MCF 10A (cell line): Measurements from ENCODE around the gene HARBI1. TPM values are rescaled to one million over a fixed set of nuclear protein-coding genes. Genes with fewer than 3 reads are reported as not detected.

Experiments used
- BruUV-seq: library from RNA; stranded (reverse); fragments of 400-500 nt; replicated peaks from 2 replicates; lab custom pipeline; 2021; lab: Mats Ljungman, UMichigan
- CTCF ChIA-PET: fragments of 300-600 bp; sonication (Branson Sonifier 250); formaldehyde crosslinking; extraction: SDS; loops from one replicate; lab custom pipeline; 2021; ENCODE audit warnings: antibody characterized with exemption, inconsistent platforms; lab: Yijun Ruan, JAX
- POLR2A ChIA-PET: fragments of 300-600, 350-650 bp; sonication (Branson Sonifier 250); formaldehyde crosslinking; extraction: SDS; loops from one replicate; lab custom pipeline; 2020; ENCODE audit warnings: antibody characterized with exemption, inconsistent platforms; lab: Yijun Ruan, JAX
- DNase-seq: peaks from one replicate; pipeline ENCODE4 v3.0.0-alpha.2; 2018; ENCODE audit not compliant: unreplicated experiment
- H3K27ac Mint-ChIP-seq: one replicate; pipeline ENCODE4 v1.8.0; 2022; ENCODE audit warnings: mild to moderate bottlenecking, low read depth, mixed read lengths; ENCODE audit not compliant: unreplicated experiment
- H3K27me3 Mint-ChIP-seq: one replicate; pipeline ENCODE4 v1.8.0; 2022; ENCODE audit warnings: mixed read lengths; ENCODE audit not compliant: insufficient read depth, unreplicated experiment
- H3K36me3 Mint-ChIP-seq: one replicate; pipeline ENCODE4 v1.8.0; 2022; ENCODE audit warnings: mild to moderate bottlenecking, moderate library complexity, mixed read lengths; ENCODE audit not compliant: insufficient read depth, unreplicated experiment
- H3K4me1 Mint-ChIP-seq: one replicate; pipeline ENCODE4 v1.8.0; 2022; ENCODE audit warnings: mixed read lengths; ENCODE audit not compliant: insufficient read depth, unreplicated experiment
- H3K4me3 Mint-ChIP-seq: one replicate; pipeline ENCODE4 v1.8.0; 2022; ENCODE audit warnings: mild to moderate bottlenecking, moderate library complexity, mixed read lengths; ENCODE audit not compliant: unreplicated experiment
- H3K9me3 Mint-ChIP-seq: one replicate; pipeline ENCODE4 v1.8.0; 2022; ENCODE audit warnings: mixed read lengths; ENCODE audit not compliant: unreplicated experiment
- CTCF ChIP-seq: fragments of 200-600 bp; IDR thresholded peaks from one replicate; pipeline ENCODE4 v1.8.0; 2022; ENCODE audit warnings: antibody characterized with exemption, mild to moderate bottlenecking; ENCODE audit not compliant: unreplicated experiment
- intact Hi-C: fragments of 100-400 bp; cut with micrococcal nuclease; formaldehyde crosslinking; loops from 2 replicates; pipeline ENCODE4 v1.14.1; 2022
- total RNA-seq: library from RNA; stranded (reverse); gene quantifications from 2 replicates; pipeline ENCODE4 v1.2.3, GENCODE V29; 2022

HARBI1 gene
- total RNA-seq, 1 experiment from 2014 or later, result 6.8 TPM

GRCh38 chr11:46564459-46564858 is 52.6 kb downstream of the HARBI1 start:
- Mint-ChIP-seq H3K4me3 (no peak overlapping the region), H3K27ac (no peak overlapping the region), H3K4me1 (peaks cover 29% of the 10 kb centered on the region), H3K9me3 (no peaks in the 10 kb centered on the region), H3K36me3 (peaks cover 6% of the 10 kb centered on the region), H3K27me3 (no peaks in the 10 kb centered on the region)
- intact Hi-C loops, result no loop called here
- TF ChIP-seq CTCF, result no peak
- no TSS peak for BruUV-seq
- POLR2A ChIA-PET, result interaction anchor here (0.5 to 3.5 kb wide), 5 partner anchors 8 to 151 kb away, joined by 3 to 12 read pairs (median 3); no protein-coding TSS in a partner anchor
- DNase-seq, result peak; percentile 54
- CTCF ChIA-PET, result no interaction called here

- BruUV-seq, result no TSS peak
- Mint-ChIP-seq H3K27me3 (no peaks in the 10 kb centered on the region), H3K9me3 (no peaks in the 10 kb centered on the region), H3K4me3 (no peak overlapping the region), H3K27ac (no peak overlapping the region), H3K36me3 (peaks cover 6% of the 10 kb centered on the region), H3K4me1 (peaks cover 33% of the 10 kb centered on the region)
- ChIA-PET POLR2A (interaction anchor here (0.7 to 9.6 kb wide), 6 partner anchors 8 to 55 kb away, joined by 3 to 108 read pairs (median 4); partner anchors contain the start of genes ATG13 and HARBI1), CTCF (interaction anchor here (0.6 to 3.4 kb wide), 3 partner anchors 24 to 246 kb away, joined by 3 to 21 read pairs (median 3); partner anchors contain the start of genes ATG13 and HARBI1)
- intact Hi-C loops, result no loop called here
- TF ChIP-seq CTCF, result no peak
- DNase-seq, result no peak
Observed at GRCh38 chr11:46562527-46562926, 54.5 kb downstream of the HARBI1 start.

- no TSS peak for BruUV-seq
- H3K27me3 Mint-ChIP-seq, result no peaks in the 10 kb centered on the region
- H3K27ac Mint-ChIP-seq, result peak overlapping the region; percentile 94
- POLR2A ChIA-PET, result interaction anchor here (0.6 to 9.6 kb wide), 16 partner anchors 8 to 1229 kb away, joined by 3 to 108 read pairs (median 4); partner anchors contain the start of genes AMBRA1, ATG13 and HARBI1
- TF ChIP-seq CTCF, result no peak
- H3K9me3 Mint-ChIP-seq, result no peaks in the 10 kb centered on the region
- CTCF ChIA-PET, result interaction anchor here (0.6 to 3.4 kb wide), 8 partner anchors 10 to 172 kb away, joined by 3 to 21 read pairs (median 4); partner anchors contain the start of genes ATG13 and HARBI1
- H3K36me3 Mint-ChIP-seq, result no peaks in the 10 kb centered on the region
- H3K4me1 Mint-ChIP-seq, result peaks cover 39% of the 10 kb centered on the region
- intact Hi-C loops, result loop anchor here (2.0 kb wide), 1 partner anchor 56 kb away; the partner anchor contains the start of genes ATG13 and HARBI1
- H3K4me3 Mint-ChIP-seq, result peak overlapping the region; percentile 76
- peak; percentile 54 for DNase-seq
Observed at GRCh38 chr11:46560300-46560991, 56.6 kb downstream of the HARBI1 start.

- CTCF ChIA-PET, result interaction anchor here (0.8 to 1.2 kb wide), 4 partner anchors 10 to 58 kb away, joined by 3 to 4 read pairs (median 3); no protein-coding TSS in a partner anchor
- Mint-ChIP-seq H3K9me3 (no peaks in the 10 kb centered on the region), H3K36me3 (no peaks in the 10 kb centered on the region), H3K27me3 (no peaks in the 10 kb centered on the region), H3K4me1 (peaks cover 45% of the 10 kb centered on the region), H3K27ac (peak overlapping the region; percentile 94), H3K4me3 (peak overlapping the region; percentile 76)
- no peak for TF ChIP-seq CTCF
- BruUV-seq, result no TSS peak
- intact Hi-C loops, result loop anchor here (2.0 kb wide), 1 partner anchor 57 kb away; the partner anchor contains the start of genes ATG13 and HARBI1
- no peak for DNase-seq
- POLR2A ChIA-PET, result interaction anchor here (0.7 to 9.6 kb wide), 7 partner anchors 12 to 1230 kb away, joined by 3 to 108 read pairs (median 16); partner anchors contain the start of genes AMBRA1, ATG13 and HARBI1
Observed at GRCh38 chr11:46559815-46560214, 57.2 kb downstream of the HARBI1 start.
